HepG2 (cell line): Measurements from ENCODE around the gene KDM3B. TPM values are rescaled to one million over a fixed set of nuclear protein-coding genes. Genes with fewer than 3 reads are reported as not detected.

Experiments used
- EP300 ChIP-seq, 3 experiments: sonication (generic) in 1 of 3; formaldehyde crosslinking in 1 of 3; IDR thresholded peaks; 2 replicates each; pipeline versions ENCODE4 v1.5.1 to v1.6.1; 2011 to 2020; ENCODE audit warnings: low read depth in 2 of 3, low read length in 2 of 3, borderline replicate concordance in 1 of 3, improper control_type of control experiment in 1 of 3, mild to moderate bottlenecking in 1 of 3, missing genetic modification reagents in 1 of 3, moderate library complexity in 1 of 3
- HNRNPH1 ChIP-seq: fragments of 200-400 bp; formaldehyde crosslinking; optimal IDR thresholded peaks from 2 replicates; pipeline ENCODE3; 2017; ENCODE audit warnings: mild to moderate bottlenecking, low read depth, low read length
- KLF12 ChIP-seq: sonication (generic); formaldehyde crosslinking; IDR thresholded peaks from 2 replicates; pipeline ENCODE4 v1.4.0; 2020; ENCODE audit warnings: missing genetic modification reagents, borderline replicate concordance
- MYNN ChIP-seq: sonication (generic); formaldehyde crosslinking; IDR thresholded peaks from 2 replicates; pipeline ENCODE4 v1.4.0; 2020; ENCODE audit warnings: mild to moderate bottlenecking, low read depth, missing genetic modification reagents
- NR2C2 ChIP-seq: sonication (generic); formaldehyde crosslinking; IDR thresholded peaks from 2 replicates; pipeline ENCODE4 v1.4.0; 2020; ENCODE audit warnings: missing genetic modification reagents, mild to moderate bottlenecking, moderate library complexity, borderline replicate concordance
- PREB ChIP-seq: sonication (generic); formaldehyde crosslinking; IDR thresholded peaks from 2 replicates; pipeline ENCODE4 v1.4.0; 2020; ENCODE audit warnings: missing genetic modification reagents
- SP4 ChIP-seq: sonication (generic); formaldehyde crosslinking; IDR thresholded peaks from 2 replicates; pipeline ENCODE4 v1.8.1; 2023; ENCODE audit warnings: mild to moderate bottlenecking, missing genetic modification reagents
- ZBTB33 ChIP-seq: sonication (generic); formaldehyde crosslinking; IDR thresholded peaks from 2 replicates; pipeline ENCODE4 v1.4.0; 2020; ENCODE audit warnings: missing genetic modification reagents
- ZC3H4 ChIP-seq: sonication (generic); formaldehyde crosslinking; IDR thresholded peaks from 2 replicates; pipeline ENCODE4 v1.4.0; 2020; ENCODE audit warnings: missing genetic modification reagents, borderline replicate concordance
- ZNF180 ChIP-seq: sonication (generic); formaldehyde crosslinking; IDR thresholded peaks from 2 replicates; pipeline ENCODE4 v1.4.0; 2020; ENCODE audit warnings: low read depth, missing genetic modification reagents, borderline replicate concordance
- ZNF235 ChIP-seq: sonication (generic); formaldehyde crosslinking; IDR thresholded peaks from 2 replicates; pipeline ENCODE4 v1.8.1; 2023; ENCODE audit warnings: mild to moderate bottlenecking, missing genetic modification reagents, borderline replicate concordance
- ZNF589 ChIP-seq: sonication (generic); formaldehyde crosslinking; conservative IDR thresholded peaks from 2 replicates; pipeline ENCODE4 v1.8.0; 2022; ENCODE audit warnings: mild to moderate bottlenecking, moderate library complexity, missing genetic modification reagents
- ZNF607 ChIP-seq: sonication (generic); formaldehyde crosslinking; IDR thresholded peaks from 2 replicates; pipeline ENCODE4 v1.5.1; 2020; ENCODE audit warnings: missing genetic modification reagents, mild to moderate bottlenecking, borderline replicate concordance
- ZNF891 ChIP-seq: sonication (generic); formaldehyde crosslinking; IDR thresholded peaks from 2 replicates; pipeline ENCODE4 v1.5.0; 2020; ENCODE audit warnings: mild to moderate bottlenecking, missing genetic modification reagents
- polyA plus RNA-seq, 8 experiments: library from polyadenylated mRNA; depleted of rRNA in 3 of 8; stranded (reverse) in 7 of 8; unstranded in 1 of 8; fragments of >200 nt; fragmentation: Illumina TruSeq in 4 of 8; extraction: Trizol in 4 of 8; gene quantifications; 2 replicates each; pipeline versions ENCODE4 v1.2.1 to v1.2.3, GENCODE V29; 2011 to 2016; ENCODE audit warnings: low read depth in 4 of 8, missing spikeins in 1 of 8, mixed read lengths in 1 of 8; ENCODE audit not compliant: insufficient read depth in 1 of 8
- total RNA-seq, 5 experiments: library from RNA; depleted of rRNA; stranded (reverse); fragments of >200 nt; fragmentation: Illumina TruSeq; extraction: Trizol; gene quantifications; 2 replicates each; pipeline ENCODE4 v1.2.3, GENCODE V29; 2016; ENCODE audit warnings: low read depth in 1 of 5
- TF ChIP-seq, protein P1 (sequence below), 2 experiments: fragments of 450-650 bp in 1 of 2; sonication (generic) in 1 of 2; formaldehyde crosslinking in 1 of 2; IDR thresholded peaks; 2 replicates each; pipeline versions ENCODE4 v1.6.1 to v1.8.0; 2016 to 2022; ENCODE audit warnings: antibody characterized with exemption in 1 of 2, mild to moderate bottlenecking in 1 of 2, missing genetic modification reagents in 1 of 2

Gene KDM3B
- total and polyA plus RNA-seq, 2 of the 13 experiments (the other 11 are each of a cell fraction or from before 2014, with no cell fraction given): 19.7 to 34.3 TPM

- no peak for TF ChIP-seq ZNF589 (CRISPR knock-in tag)
- TF ChIP-seq ZNF235 (CRISPR knock-in tag): no peak
- TF ChIP-seq EP300 (IDR thresholded peaks at IDR 0.05; ENCODE audit: low read depth in 2 of 2, low read length in 2 of 2): no peak
- no peak for TF ChIP-seq EP300 (CRISPR knock-in tag; IDR thresholded peaks at IDR 0.05; ENCODE audit: borderline replicate concordance)
- TF ChIP-seq ZNF607: no peak
- 0 out of 2 replicates have a peak, but pooled peaks have one; percentile 8 for TF ChIP-seq ZBTB33
- no peak for TF ChIP-seq MYNN
- no peak for TF ChIP-seq PREB
- no peak for TF ChIP-seq HNRNPH1
- TF ChIP-seq, protein P1, sequence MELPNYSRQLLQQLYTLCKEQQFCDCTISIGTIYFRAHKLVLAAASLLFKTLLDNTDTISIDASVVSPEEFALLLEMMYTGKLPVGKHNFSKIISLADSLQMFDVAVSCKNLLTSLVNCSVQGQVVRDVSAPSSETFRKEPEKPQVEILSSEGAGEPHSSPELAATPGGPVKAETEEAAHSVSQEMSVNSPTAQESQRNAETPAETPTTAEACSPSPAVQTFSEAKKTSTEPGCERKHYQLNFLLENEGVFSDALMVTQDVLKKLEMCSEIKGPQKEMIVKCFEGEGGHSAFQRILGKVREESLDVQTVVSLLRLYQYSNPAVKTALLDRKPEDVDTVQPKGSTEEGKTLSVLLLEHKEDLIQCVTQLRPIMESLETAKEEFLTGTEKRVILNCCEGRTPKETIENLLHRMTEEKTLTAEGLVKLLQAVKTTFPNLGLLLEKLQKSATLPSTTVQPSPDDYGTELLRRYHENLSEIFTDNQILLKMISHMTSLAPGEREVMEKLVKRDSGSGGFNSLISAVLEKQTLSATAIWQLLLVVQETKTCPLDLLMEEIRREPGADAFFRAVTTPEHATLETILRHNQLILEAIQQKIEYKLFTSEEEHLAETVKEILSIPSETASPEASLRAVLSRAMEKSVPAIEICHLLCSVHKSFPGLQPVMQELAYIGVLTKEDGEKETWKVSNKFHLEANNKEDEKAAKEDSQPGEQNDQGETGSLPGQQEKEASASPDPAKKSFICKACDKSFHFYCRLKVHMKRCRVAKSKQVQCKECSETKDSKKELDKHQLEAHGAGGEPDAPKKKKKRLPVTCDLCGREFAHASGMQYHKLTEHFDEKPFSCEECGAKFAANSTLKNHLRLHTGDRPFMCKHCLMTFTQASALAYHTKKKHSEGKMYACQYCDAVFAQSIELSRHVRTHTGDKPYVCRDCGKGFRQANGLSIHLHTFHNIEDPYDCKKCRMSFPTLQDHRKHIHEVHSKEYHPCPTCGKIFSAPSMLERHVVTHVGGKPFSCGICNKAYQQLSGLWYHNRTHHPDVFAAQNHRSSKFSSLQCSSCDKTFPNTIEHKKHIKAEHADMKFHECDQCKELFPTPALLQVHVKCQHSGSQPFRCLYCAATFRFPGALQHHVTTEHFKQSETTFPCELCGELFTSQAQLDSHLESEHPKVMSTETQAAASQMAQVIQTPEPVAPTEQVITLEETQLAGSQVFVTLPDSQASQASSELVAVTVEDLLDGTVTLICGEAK (IDR thresholded peaks at IDR 0.05): no peak
- TF ChIP-seq, protein P1 (CRISPR knock-in tag; IDR thresholded peaks at IDR 0.05): no peak
- TF ChIP-seq NR2C2 (CRISPR knock-in tag): peak; percentile 62; the same call in 1 of the 2 replicates
- peak; percentile 77 for TF ChIP-seq ZNF891 (CRISPR knock-in tag)
- no peak for TF ChIP-seq ZNF180
- no peak for TF ChIP-seq SP4 (CRISPR knock-in tag)
- no peak for TF ChIP-seq KLF12 (CRISPR knock-in tag)
- no peak for TF ChIP-seq ZC3H4 (CRISPR knock-in tag)
These were observed 87.9 kb downstream of the KDM3B start (continued) for GRCh38 chr5:138440159-138441073.
